HUDEP-2 (cell line): ENCODE data around the gene GLI2.

ENCODE experiments used
- DNase-seq, 76 experiments: peaks; one replicate each; lab custom pipeline; 2025; ENCODE audit not compliant: unreplicated experiment in 76 of 76; lab: John Stamatoyannopoulos, UW

Gene GLI2

GRCh38 chr2:120783969-120784372 lies 48.3 kb downstream of the GLI2 start:
- no peak for DNase-seq
